GM21717 (cell line): ENCODE data around the gene KLF1.
"Not testable (repeated sequence)": the region's sequence is repeated elsewhere in the genome, so short reads cannot be mapped to it uniquely, and the experiment has no call there.

Experiments
- ATAC-seq: cut with Tn5 transposase; IDR thresholded peaks from one replicate; pipeline ENCODE4 v1.9.1; 2021; ENCODE audit warnings: mild to moderate bottlenecking, moderate library complexity; ENCODE audit not compliant: unreplicated experiment

The KLF1 gene

GRCh38 chr19:12886969-12887747, at the start of gene KLF1:
Gene KLF1 (minus strand): TSS chr19:12887201. CDS start chr19:12887140, 61 bp downstream.
- ATAC-seq = no peak

- ATAC-seq = no peak
Measured at GRCh38 chr19:12936582-12936981, 49.6 kb upstream of the KLF1 start.

GRCh38 chr19:12935071-12935470, 48.1 kb upstream of the KLF1 start:
- no peak for ATAC-seq

GRCh38 chr19:12933287-12934072, 46.5 kb upstream of the KLF1 start, which contains the start of gene FARSA:
Gene FARSA (minus strand): TSS chr19:12933711. CDS start chr19:12933696, 15 bp downstream.
- ATAC-seq = peak; percentile 41

GRCh38 chr19:12932392-12933286, 45.6 kb upstream of the KLF1 start:
- no peak for ATAC-seq

GRCh38 chr19:12930002-12930645, 43.1 kb upstream of the KLF1 start:
- ATAC-seq = no peak

GRCh38 chr19:12924621-12925310, 37.8 kb upstream of the KLF1 start:
- no peak for ATAC-seq

GRCh38 chr19:12922959-12923358, 36.0 kb upstream of the KLF1 start:
- no peak for ATAC-seq

GRCh38 chr19:12921047-12921446, 34.0 kb upstream of the KLF1 start:
- ATAC-seq = no peak

GRCh38 chr19:12918253-12918652, 31.3 kb upstream of the KLF1 start:
- ATAC-seq = no peak

GRCh38 chr19:12915860-12916259, 28.9 kb upstream of the KLF1 start:
- not testable (repeated sequence) for ATAC-seq

GRCh38 chr19:12913851-12914690, 27.1 kb upstream of the KLF1 start:
- ATAC-seq = no peak

- no peak for ATAC-seq
Measured at GRCh38 chr19:12913011-12913561, 26.1 kb upstream of the KLF1 start.

GRCh38 chr19:12912571-12912970, 25.6 kb upstream of the KLF1 start:
- ATAC-seq = no peak

GRCh38 chr19:12907166-12907565, 20.2 kb upstream of the KLF1 start:
- no peak for ATAC-seq

GRCh38 chr19:12899891-12900518, 13.0 kb upstream of the KLF1 start:
- peak; percentile 52 for ATAC-seq

- no peak for ATAC-seq
Measured at GRCh38 chr19:12896460-12896859, 9.5 kb upstream of the KLF1 start.

- ATAC-seq = no peak
Measured at GRCh38 chr19:12893582-12893981, 6.6 kb upstream of the KLF1 start.
